RWPE1 (cell line): ENCODE measurements around the gene ACOX2.

Experiments used
- CTCF ChIA-PET: fragments of 350-600 bp; sonication (Branson Sonifier 250); formaldehyde crosslinking; extraction: SDS; loops from one replicate; lab custom pipeline; 2021; lab: Yijun Ruan, JAX
- POLR2A ChIA-PET: fragments of 400-600 bp; formaldehyde crosslinking; extraction: SDS; loops from one replicate; lab custom pipeline; 2020; ENCODE audit warnings: antibody characterized with exemption; ENCODE audit not compliant: low non-redundant PET; lab: Yijun Ruan, JAX
- DNase-seq: peaks from one replicate; pipeline ENCODE4 v3.0.0; 2012; ENCODE audit warnings: low spot score
- H3K27ac ChIP-seq: fragments of 450-650 bp; 2 replicates; pipeline ENCODE4 v1.5.1; 2017
- CTCF ChIP-seq: fragments of 450-650 bp; conservative IDR thresholded peaks from 2 replicates; pipeline ENCODE4 v1.5.1; 2017; ENCODE audit warnings: low read depth, mild to moderate bottlenecking

ACOX2 gene

GRCh38 chr3:58567251-58567515, 30.2 kb upstream of the ACOX2 start:
- CTCF ChIA-PET, result interaction anchor here (0.9 kb wide), 1 partner anchor 63 kb away, joined by 5 read pairs; no protein-coding TSS in a partner anchor
- DNase-seq, result no peak
- POLR2A ChIA-PET, result no interaction called here
- no peak for TF ChIP-seq CTCF
- H3K27ac ChIP-seq, result no peak overlapping the region

- no peak overlapping the region for H3K27ac ChIP-seq
- POLR2A ChIA-PET, result no interaction called here
- no peak for DNase-seq
- CTCF ChIA-PET, result interaction anchor here (0.5 to 0.9 kb wide), 2 partner anchors 48 to 63 kb away, joined by 5 to 10 read pairs; no protein-coding TSS in a partner anchor
- no peak for TF ChIP-seq CTCF
Observed at GRCh38 chr3:58566398-58567250, 29.6 kb upstream of the ACOX2 start.

GRCh38 chr3:58565621-58566397, 28.8 kb upstream of the ACOX2 start:
- TF ChIP-seq CTCF, result no peak
- CTCF ChIA-PET, result interaction anchor here (0.5 kb wide), 1 partner anchor 48 kb away, joined by 10 read pairs; no protein-coding TSS in a partner anchor
- no peak for DNase-seq
- POLR2A ChIA-PET, result no interaction called here
- H3K27ac ChIP-seq, result no peak overlapping the region

- no peak overlapping the region; the same call in 1 of the 2 replicates for H3K27ac ChIP-seq
- no peak for TF ChIP-seq CTCF
- CTCF ChIA-PET, result interaction anchor here (0.6 kb wide), 1 partner anchor 263 kb away, joined by 3 read pairs; no protein-coding TSS in a partner anchor
- peak; percentile 30 for DNase-seq
- POLR2A ChIA-PET, result no interaction called here
Observed at GRCh38 chr3:58564456-58565160, 27.6 kb upstream of the ACOX2 start.

GRCh38 chr3:58564054-58564453, 27.1 kb upstream of the ACOX2 start:
- DNase-seq, result no peak
- ChIA-PET CTCF (interaction anchor here (0.6 kb wide), 1 partner anchor 262 kb away, joined by 3 read pairs; no protein-coding TSS in a partner anchor), POLR2A (no interaction called here)
- no peak overlapping the region for H3K27ac ChIP-seq
- no peak for TF ChIP-seq CTCF
